Measurements from ENCODE around the gene ERCC2. TPM values are rescaled to one million over a fixed set of nuclear protein-coding genes. Genes with fewer than 3 reads are reported as not detected.

The ERCC2 gene
- total RNA-seq, 1 experiment from 2014 or later, result 102 TPM

GRCh38 chr19:45418802-45419201 lies 48.4 kb upstream of the ERCC2 start:
- ATAC-seq (no peak), DNase-seq (ENCODE audit: low spot score) (no peak)
- Mint-ChIP-seq H3K27ac (no peak overlapping the region), H3K36me3 (peaks cover 22% of the 10 kb centered on the region), H3K4me3 (no peak overlapping the region), H3K4me1 (peaks cover 12% of the 10 kb centered on the region), H3K9me3 (no peaks in the 10 kb centered on the region), H3K27me3 (ENCODE audit: low read depth) (no peaks in the 10 kb centered on the region)
- ChIA-PET POLR2A (no interaction called here), CTCF (no interaction called here)
- TF ChIP-seq ZNF263 (CRISPR knock-in tag; IDR thresholded peaks at IDR 0.05; ENCODE audit: low read depth) (no peak), E2F4 (CRISPR knock-in tag; IDR thresholded peaks at IDR 0.05; ENCODE audit: borderline replicate concordance, low read depth) (no peak), RORB (CRISPR knock-in tag; IDR thresholded peaks at IDR 0.05) (no peak), FOXJ3 (CRISPR knock-in tag; IDR thresholded peaks at IDR 0.05; ENCODE audit: borderline replicate concordance) (no peak), HMGXB4 (CRISPR knock-in tag; IDR thresholded peaks at IDR 0.05) (no peak), RELA (CRISPR knock-in tag; IDR thresholded peaks at IDR 0.05; ENCODE audit: borderline replicate concordance) (no peak), CREM (CRISPR knock-in tag; IDR thresholded peaks at IDR 0.05) (no peak), ZNF396 (CRISPR knock-in tag; IDR thresholded peaks at IDR 0.05; ENCODE audit: borderline replicate concordance) (no peak), ELF4 (CRISPR knock-in tag; IDR thresholded peaks at IDR 0.05; ENCODE audit: low read depth) (no peak), NFE2L1 (CRISPR knock-in tag; IDR thresholded peaks at IDR 0.05) (no peak), ZNF425 (CRISPR knock-in tag; conservative IDR thresholded peaks at IDR 0.05) (no peak), MAX (CRISPR knock-in tag; IDR thresholded peaks at IDR 0.05) (no peak), NR3C1 (CRISPR knock-in tag; conservative IDR thresholded peaks at IDR 0.05; ENCODE audit: low read depth) (no peak), ZNF416 (CRISPR knock-in tag; IDR thresholded peaks at IDR 0.05) (no peak), ZNF512 (CRISPR knock-in tag; IDR thresholded peaks at IDR 0.05; ENCODE audit: borderline replicate concordance) (no peak), USF1 (CRISPR knock-in tag; IDR thresholded peaks at IDR 0.05) (no peak), AR (CRISPR knock-in tag; IDR thresholded peaks at IDR 0.05) (no peak), ATF1 (CRISPR knock-in tag; IDR thresholded peaks at IDR 0.05) (no peak), CTCF (IDR thresholded peaks at IDR 0.05) (no peak), IRF2 (CRISPR knock-in tag; IDR thresholded peaks at IDR 0.05; ENCODE audit: borderline replicate concordance, low read depth) (no peak)
